Fibroblast of skin of right quadriceps (primary cell): ENCODE measurements around the gene FGF18.
"Not testable (repeated sequence)": the region's sequence is repeated elsewhere in the genome, so short reads cannot be mapped to it uniquely, and the experiment has no call there.

Experiments used
- DNase-seq: peaks from one replicate; pipeline ENCODE4 v3.0.0-alpha.2; 2013

FGF18 gene

DNA sequence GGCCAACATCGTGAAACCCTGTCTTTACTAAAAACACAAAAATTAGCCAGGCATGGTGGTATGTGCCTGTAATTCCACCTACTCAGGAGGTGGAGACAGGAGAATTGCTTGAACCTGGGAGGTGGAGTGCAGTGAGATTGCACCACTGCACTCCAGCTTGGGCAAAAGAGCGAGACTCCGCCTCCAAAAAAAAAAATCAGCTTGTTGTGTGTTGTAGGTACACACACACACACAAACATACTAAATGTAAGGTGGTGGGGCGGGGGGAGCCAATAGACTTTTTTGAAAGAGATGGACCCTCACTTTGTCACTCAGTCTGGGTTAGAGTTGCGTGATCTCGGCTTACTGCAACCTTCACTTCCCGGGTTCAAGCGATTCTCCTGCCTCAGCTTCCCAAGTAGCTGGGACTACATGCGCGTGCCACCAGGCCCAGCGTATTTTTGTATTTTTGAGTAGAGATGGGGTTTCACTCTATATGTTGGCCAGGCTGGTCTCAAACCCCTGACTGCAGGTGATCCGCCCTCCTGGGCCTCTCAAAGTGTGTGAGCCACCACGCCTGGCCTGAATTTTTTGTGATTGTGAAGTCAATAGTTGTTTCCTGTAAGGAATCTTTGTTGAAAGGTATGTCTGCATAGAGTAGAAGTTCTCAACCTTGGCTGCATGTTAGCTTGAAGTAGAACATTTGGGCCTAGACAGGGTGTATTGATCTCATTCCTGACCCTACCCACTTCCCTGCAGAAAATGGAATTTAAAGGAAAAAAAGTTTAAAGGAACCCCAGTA lies 18.1 kb upstream of the FGF18 start:
- no peak for DNase-seq

DNA sequence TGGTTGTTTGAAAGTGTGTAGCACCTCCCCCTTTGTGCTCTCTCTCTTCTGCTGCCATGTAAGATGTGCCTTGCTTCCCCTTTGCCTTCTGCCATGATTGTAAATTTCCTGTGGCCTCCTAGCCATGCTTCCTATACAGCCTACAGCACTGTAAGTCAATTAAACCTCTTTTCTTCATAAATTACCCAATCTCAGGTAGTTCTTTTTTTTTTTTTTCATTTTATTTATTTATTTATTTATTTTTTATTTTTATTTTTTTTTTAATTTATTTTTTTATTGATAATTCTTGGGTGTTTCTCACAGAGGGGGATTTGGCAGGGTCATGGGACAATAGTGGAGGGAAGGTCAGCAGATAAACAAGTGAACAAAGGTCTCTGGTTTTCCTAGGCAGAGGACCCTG lies 16.7 kb upstream of the FGF18 start:
- not testable (repeated sequence) for DNase-seq

GRCh38 chr5:171405615-171406014 lies 13.8 kb upstream of the FGF18 start:
- DNase-seq, result peak; percentile 12

DNA sequence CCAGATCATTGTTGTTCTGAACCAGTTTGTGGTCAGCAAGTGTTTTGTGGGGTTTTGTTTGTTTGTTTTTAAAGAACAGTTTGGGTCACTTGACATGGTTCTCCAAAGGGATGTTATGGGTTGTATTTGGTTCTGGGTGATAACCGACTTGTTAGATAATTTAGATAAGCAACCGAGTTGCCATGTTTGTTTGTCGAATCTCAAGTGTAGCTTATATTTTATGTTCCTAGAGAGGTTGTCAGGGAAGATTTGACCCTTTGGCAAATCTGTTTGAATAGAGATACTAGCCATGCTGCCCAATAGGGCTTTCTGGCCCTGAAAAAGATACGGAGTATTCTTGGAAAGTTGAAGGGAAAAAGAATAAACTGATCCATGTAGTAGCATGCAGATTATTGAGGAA lies 12.2 kb upstream of the FGF18 start:
- no peak for DNase-seq

DNA sequence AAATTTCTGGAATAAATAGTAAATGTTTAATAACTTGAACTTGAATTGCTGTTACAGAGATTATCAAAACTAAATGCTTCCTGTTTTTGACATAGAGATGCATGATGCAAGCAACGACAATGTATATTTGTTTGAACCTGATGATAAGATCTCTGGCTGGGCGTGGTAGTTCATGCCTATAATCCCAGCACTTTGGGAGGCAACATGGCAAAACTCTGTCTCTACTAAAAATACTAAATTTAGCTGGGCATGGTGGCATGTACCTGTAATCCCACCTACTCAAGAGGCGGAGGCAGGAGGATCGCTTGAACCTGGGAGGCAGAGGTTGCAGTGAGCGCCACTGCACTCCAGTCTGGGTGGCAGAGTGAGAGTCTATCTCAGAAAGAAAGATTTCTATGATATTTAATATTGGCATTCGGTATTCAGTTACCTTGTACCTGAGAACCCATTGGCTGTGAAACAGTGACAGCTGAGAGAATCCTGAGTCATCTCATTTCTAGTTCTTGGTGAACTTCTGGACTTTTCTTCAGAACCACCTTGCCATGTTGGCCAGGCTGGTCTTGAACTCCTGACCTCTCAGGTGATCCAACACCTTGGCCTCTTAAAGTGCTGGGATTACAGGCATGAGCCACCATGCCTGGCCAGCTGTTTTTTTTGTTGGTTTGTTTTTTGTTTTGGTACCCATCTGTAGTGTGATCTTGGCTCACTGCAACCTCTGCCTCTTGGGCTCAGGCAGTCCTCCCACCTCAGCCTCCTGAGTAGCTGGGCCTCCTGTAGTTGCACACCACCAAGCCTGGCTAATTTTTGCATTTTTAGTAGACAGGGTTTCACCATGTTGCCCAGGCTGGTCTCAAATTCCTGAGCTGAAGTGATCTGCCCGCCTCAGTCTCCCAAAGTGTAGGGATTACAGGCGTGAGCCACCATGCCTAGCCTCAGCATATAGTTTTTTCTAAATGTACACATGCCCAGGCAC lies 10.0 kb upstream of the FGF18 start:
- no peak for DNase-seq

DNA sequence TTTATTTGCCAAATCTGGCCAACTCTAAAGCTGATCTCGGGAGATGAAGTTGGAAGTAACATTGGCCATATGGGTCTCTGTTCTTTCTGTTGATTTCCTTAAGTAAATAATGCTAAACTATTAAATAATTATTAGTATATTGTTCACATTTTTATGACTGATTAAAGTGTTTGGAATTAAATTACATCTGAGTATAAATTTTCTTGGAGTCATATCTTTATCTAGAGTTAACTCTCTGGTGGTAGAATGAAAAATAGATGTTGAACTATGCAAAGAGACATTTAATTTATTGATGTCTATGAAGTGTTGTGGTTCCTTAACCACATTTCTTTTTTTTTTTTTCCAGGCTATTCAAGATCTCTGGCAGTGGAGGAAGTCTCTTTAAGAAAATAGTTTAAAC lies 9.3 kb upstream of the FGF18 start:
- DNase-seq, result no peak

DNA sequence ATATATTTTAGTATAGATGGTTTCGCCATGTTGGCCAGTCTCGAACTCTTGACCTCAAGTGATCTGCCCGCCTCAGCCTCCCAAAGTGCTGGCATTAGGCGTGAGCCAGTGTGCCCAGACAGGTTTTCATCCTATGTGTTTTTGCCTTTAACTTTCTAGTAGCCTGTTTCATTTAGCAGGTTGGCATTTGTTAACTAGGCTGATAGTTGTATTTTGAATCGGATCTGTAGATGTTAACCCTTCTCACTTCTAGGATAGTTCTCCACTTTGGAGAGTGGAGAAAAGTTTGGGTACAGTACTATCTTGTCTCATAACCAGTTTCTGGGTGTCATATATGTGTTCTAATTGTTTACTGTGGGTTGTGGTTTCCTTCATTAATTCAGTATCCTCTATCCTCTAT lies 7.3 kb upstream of the FGF18 start:
- DNase-seq, result no peak

- no peak for DNase-seq
Observed at GRCh38 chr5:171413153-171413910, 6.1 kb upstream of the FGF18 start.

- DNase-seq, result not testable (repeated sequence)
Observed at GRCh38 chr5:171413993-171414392, 5.5 kb upstream of the FGF18 start.

GRCh38 chr5:171415115-171415730 lies 4.2 kb upstream of the FGF18 start:
- peak; percentile 46 for DNase-seq

GRCh38 chr5:171416160-171417049 lies 3.0 kb upstream of the FGF18 start:
- no peak for DNase-seq

- DNase-seq, result peak; percentile 72
Observed at GRCh38 chr5:171418316-171418981, 998 bp upstream of the FGF18 start.

DNA sequence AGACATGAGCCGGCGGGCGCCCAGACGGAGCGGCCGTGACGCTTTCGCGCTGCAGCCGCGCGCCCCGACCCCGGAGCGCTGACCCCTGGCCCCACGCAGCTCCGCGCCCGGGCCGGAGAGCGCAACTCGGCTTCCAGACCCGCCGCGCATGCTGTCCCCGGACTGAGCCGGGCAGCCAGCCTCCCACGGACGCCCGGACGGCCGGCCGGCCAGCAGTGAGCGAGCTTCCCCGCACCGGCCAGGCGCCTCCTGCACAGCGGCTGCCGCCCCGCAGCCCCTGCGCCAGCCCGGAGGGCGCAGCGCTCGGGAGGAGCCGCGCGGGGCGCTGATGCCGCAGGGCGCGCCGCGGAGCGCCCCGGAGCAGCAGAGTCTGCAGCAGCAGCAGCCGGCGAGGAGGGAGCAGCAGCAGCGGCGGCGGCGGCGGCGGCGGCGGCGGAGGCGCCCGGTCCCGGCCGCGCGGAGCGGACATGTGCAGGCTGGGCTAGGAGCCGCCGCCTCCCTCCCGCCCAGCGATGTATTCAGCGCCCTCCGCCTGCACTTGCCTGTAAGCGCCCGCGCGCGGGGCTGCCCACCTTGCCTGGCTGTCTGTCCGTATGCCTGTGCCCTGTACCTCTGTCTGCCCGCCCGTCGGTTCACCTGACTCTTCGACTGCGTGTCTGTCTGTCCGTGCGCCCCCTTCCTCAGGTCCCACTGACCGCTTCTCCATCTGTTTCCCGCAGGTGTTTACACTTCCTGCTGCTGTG lies 412 bp downstream of the FGF18 start:
- DNase-seq, result peak; percentile 28

GRCh38 chr5:171420431-171421241 lies 1.2 kb downstream of the FGF18 start:
- peak; percentile 88 for DNase-seq

GRCh38 chr5:171421331-171422262 lies 2.1 kb downstream of the FGF18 start:
- DNase-seq, result no peak

GRCh38 chr5:171422495-171422894 lies 3.0 kb downstream of the FGF18 start:
- DNase-seq, result no peak

GRCh38 chr5:171422902-171423663 lies 3.6 kb downstream of the FGF18 start:
- DNase-seq, result no peak
